ACC112 (cell line): ENCODE measurements around the gene RPS21.
A peak's percentile ranks its signal among the peaks of the same experiment; 100 is the strongest.

Experiments used
- H2AFZ ChIP-seq: fragments of 200-600 bp; sonication (generic); one replicate; pipeline ENCODE4 v1.6.0; 2017; ENCODE audit warnings: antibody characterized with exemption, low read length; ENCODE audit not compliant: unreplicated experiment
- H3K27ac ChIP-seq: fragments of 200-600 bp; sonication (generic); 2 replicates; pipeline ENCODE4 v1.5.1; 2014; ENCODE audit warnings: low read depth, mild to moderate bottlenecking, antibody characterized with exemption, low read length, moderate library complexity
- H3K27me3 ChIP-seq: fragments of 200-600 bp; sonication (generic); 2 replicates; pipeline ENCODE4 v1.6.1; 2014; ENCODE audit warnings: mild to moderate bottlenecking, antibody characterized with exemption, low read length, moderate library complexity, mixed read lengths; ENCODE audit not compliant: insufficient read depth
- H3K36me3 ChIP-seq: fragments of 200-600 bp; sonication (generic); 2 replicates; pipeline ENCODE4 v1.6.1; 2016; ENCODE audit warnings: mild to moderate bottlenecking, antibody characterized with exemption, low read length, moderate library complexity, mixed read lengths; ENCODE audit not compliant: insufficient read depth
- H3K4me1 ChIP-seq: fragments of 200-600 bp; sonication (generic); one replicate; pipeline ENCODE4 v1.6.1; 2016; ENCODE audit warnings: low read length, mixed read lengths; ENCODE audit not compliant: insufficient read depth, unreplicated experiment, control insufficient read depth
- H3K4me3 ChIP-seq: fragments of 200-600 bp; sonication (generic); 2 replicates; pipeline ENCODE4 v1.5.1; 2014; ENCODE audit warnings: mild to moderate bottlenecking, low read depth, low read length
- H3K79me2 ChIP-seq: fragments of 200-600 bp; sonication (generic); one replicate; pipeline ENCODE4 v1.6.0; 2016; ENCODE audit warnings: low read length; ENCODE audit not compliant: control insufficient read depth, unreplicated experiment, insufficient read depth

The RPS21 gene

DNA sequence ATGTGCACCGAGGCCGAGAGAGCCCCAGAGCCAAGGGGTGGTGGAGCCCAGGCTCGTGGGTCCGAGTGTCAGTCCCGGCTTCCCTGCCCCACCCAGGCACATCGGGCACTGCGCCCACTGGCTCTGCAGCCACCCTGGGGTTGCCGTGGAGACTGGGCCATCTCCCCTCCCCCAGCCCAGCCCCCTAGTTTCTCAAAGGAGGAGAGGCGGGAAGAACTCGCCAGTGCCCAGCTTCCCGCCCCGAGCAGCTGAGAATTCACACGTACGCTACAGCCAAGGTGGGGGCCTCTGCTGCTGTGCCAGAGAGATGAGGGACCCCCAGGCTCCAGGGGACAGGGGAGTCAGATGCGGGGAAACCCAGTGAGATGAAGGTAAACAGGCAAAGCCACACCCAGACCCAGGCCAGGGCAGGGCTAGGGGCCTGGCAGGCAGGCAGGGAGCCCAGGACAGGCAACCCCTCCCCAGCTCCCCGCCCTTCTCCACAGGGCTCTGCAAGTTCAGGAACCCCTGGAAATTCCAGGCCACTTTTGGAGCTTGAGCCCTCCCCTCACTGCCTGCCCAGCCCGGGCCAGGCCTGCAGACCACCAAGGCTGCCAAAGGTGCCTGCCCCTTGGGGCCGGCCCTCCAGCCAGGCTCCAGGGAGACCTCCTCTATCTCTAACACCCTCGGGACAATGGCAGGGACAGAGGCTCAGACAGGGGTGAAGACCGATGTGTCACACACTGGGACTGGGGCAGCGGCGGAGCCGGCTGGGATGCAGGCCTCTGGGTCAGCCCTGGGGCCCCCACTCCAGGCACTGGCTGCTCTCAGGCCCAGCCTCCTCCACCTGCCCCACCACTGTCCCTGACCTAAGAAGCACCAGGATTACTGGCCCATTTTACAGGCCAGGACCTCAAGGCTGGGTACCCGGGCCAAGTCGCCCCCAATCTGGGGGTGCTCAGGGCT, 25.8 kb upstream of the RPS21 start:
- Histone ChIP-seq H3K27me3 (no peaks in the 10 kb centered on the region), H2AFZ (no peak overlapping the region), H3K79me2 (no peaks in the 10 kb centered on the region), H3K27ac (no peak overlapping the region), H3K4me3 (no peak overlapping the region), H3K4me1 (peaks cover 69% of the 10 kb centered on the region), H3K36me3 (no peaks in the 10 kb centered on the region)

DNA sequence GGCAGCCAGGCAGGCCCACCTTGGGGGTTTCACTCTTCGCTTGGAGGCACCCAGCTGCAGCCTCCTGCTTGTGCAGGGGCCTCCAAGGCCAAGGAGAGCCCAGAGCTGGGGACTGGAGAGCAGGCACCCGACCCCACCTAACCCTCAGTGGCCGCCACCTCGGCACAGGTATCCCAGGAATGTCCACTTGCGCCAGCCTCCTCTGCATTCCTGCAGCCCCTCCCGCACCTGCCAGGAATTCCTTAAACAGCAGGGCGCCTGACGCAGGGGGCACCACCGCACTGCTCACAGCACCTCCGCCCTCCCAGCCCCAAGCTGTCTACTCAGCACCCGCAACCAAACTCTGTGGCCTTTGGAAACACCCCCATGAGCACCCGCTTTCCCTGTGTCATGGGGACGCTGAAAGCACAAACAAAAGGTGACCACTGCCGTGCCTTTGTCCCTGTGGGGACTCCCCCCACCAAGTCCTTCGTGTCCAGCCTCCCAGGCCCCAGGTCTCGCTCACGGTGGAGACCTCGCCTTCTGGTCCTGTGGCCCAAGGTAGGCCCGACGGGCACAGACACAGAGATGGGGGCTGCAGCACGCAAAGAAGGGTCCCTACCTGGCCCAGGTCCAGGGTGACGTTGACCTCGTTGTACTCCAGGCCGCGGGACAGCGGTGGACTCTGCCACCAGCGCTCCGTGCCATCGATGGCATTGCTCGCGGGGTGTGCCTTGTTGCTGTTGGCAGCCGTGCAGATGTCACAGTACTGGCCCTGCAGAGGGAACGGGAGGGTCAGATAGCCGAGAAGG, 24.9 kb upstream of the RPS21 start:
- H3K27ac ChIP-seq: no peak overlapping the region

DNA sequence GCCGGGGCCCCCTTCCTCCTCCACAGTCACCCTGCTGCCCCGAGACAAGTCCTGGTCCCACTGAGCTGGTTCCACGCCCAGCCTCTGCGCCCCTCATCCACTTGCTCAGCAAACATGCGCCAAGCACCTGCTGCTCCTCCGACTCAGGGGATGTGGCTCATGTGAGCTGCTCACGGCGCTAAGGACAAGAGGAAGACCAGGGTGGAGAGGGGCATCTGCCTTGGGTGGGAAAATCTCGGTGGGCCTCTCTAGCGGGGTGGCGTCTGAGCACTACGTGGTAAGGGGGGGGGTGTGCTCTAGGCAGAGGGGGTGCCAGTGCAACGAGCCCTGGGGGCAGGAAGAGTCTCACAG, 24.3 kb upstream of the RPS21 start:
- Histone ChIP-seq H3K27ac (no peak overlapping the region), H3K36me3 (no peaks in the 10 kb centered on the region), H2AFZ (no peak overlapping the region), H3K4me1 (peaks cover 56% of the 10 kb centered on the region), H3K27me3 (no peaks in the 10 kb centered on the region), H3K4me3 (no peak overlapping the region), H3K79me2 (no peaks in the 10 kb centered on the region)

More for the DNA sequence above, 24.9 kb upstream of the RPS21 start:
- Histone ChIP-seq H3K36me3 (no peaks in the 10 kb centered on the region), H3K27me3 (no peaks in the 10 kb centered on the region), H3K4me1 (peaks cover 60% of the 10 kb centered on the region), H2AFZ (no peak overlapping the region), H3K79me2 (no peaks in the 10 kb centered on the region), H3K4me3 (no peak overlapping the region)

DNA sequence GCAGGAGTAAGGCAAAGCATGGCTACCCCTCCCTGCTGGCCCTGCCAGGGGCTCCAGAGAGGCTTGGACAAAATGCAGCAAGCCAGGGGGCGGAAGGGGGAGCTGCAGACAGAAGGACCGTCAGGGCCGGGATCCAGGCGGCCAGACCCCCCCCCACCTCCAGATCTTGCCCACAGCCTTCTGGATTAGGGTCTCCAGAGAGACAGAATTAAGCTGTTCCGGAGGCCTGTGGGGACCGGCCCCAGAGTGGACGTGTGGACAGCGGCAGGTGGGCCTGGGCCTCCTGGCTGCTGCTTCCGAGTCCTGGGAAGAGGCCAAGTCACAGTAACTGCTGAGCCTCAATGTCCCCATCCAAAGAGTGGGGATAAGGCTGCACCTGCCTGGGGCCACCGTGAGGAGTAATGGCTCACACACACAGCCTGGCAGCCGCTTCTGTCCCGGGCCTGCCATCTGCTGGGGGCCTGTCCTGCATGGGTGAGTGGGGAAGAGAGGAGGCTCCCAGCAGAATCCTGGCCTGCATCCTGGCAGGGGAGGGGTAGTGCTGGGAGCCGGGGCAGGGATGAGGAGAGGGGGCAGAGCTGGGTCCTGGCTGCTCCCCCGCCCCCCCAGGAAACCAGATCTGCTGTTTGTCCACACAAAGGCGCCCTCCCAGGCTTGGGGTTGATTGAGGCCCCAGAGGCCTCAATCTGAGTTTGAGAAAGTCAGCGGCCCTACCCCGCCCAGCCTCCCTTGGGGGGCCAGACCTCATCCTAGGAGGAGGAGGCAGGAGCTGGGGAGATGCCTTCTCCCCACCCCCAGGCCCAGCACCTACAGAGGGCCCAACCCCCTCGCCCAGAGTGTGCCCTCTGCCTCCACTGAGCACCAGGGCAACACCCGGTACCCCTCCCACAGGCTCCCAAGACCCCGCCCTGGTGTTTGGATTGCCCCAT, 23.6 kb upstream of the RPS21 start:
- H3K36me3 ChIP-seq: no peaks in the 10 kb centered on the region
- H3K79me2 ChIP-seq: no peaks in the 10 kb centered on the region
- no peak overlapping the region for H3K27ac ChIP-seq
- H3K4me3 ChIP-seq: no peak overlapping the region
- H2AFZ ChIP-seq: no peak overlapping the region
- no peaks in the 10 kb centered on the region for H3K27me3 ChIP-seq
- H3K4me1 ChIP-seq: peaks cover 56% of the 10 kb centered on the region

DNA sequence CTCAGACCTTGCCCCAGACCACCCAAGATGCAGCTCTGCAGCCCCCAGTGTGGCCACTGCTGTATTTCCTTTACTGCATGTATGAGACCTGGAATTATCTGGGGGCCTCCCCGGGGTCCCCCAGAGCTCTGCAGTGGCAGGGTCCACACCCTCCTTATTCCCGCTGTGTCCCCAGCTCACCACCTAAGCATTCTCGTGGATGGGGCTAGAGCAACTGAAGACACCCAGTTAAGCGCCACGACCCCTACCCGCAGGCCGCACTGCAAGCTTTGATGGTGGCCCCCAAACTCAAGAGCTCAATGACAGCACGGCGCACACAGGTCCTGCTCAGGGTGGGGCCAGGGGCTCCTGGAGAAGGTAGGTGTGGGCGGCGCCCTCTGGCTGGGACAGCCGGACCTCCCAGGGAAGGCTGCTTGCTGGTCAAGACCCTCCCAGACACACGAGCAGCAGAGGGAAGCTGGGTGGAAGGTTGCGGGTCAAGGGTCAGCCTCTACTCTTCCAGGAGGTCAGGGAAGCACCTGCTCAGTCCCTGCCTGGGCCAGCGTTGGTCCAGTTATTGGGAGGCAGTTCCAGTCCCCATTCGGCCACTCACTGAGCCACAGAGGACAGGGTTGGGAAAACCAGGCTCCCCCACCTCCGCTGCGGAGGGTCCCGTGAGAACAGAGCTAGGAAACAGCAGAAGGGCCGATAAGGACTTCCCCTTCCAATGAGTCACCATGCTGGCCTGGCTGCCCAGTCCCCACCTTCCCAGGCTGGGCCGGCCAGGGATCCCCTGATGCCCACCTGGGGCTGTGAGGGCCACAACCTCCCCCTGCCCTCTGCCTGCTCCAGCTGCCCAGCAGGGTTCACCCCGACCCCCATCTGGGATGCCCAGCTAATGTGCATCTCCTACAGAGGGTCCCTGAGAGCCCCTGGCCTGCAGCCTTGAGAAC, 22.7 kb upstream of the RPS21 start:
- Histone ChIP-seq H3K36me3 (no peaks in the 10 kb centered on the region), H2AFZ (no peak overlapping the region), H3K27ac (peak overlapping the region; percentile 8; the same call in 1 of the 2 replicates), H3K79me2 (no peaks in the 10 kb centered on the region), H3K27me3 (no peaks in the 10 kb centered on the region), H3K4me3 (no peak overlapping the region), H3K4me1 (peaks cover 55% of the 10 kb centered on the region)

DNA sequence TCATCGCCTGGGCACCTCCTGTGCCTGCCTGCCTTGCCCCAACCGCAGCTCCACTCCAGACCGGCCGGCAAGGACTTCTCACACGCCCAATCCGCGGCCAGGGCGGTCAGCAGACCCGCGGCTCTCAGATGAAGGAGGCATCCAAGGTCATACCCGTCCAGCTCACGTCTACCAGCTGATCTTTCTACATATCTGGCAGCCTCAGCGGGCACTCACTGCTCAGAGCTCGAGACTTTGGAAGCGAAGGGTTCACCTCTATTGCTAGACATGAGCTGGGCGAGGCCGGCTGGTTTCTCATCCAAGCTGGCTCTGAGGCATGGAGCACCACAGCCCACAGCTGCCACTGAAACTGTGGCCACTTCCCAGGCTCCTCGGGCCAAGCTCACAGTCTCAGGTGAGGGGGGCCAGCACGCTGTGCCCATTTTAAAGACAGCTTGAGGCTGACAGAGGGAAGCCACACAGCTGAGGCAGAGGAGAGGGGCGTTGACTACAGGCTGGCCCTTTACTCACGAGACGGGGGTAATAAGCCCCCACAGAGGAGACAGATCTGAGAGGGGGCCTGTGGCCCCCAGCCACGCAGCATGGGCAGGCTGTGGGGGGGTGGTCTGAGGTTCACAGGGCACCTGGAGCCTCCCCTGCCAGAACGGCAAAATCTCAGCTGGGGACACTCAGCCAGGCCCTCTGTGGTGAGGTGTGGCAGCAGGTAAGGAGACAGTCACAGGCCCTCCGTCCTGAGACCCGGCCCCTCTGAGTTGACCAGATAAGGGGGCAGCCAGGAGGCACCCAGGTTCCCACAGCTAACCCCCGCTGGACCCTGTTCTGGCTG, 21.8 kb upstream of the RPS21 start:
- no peak overlapping the region; the same call in 1 of the 2 replicates for H3K27ac ChIP-seq
- H3K4me3 ChIP-seq: no peak overlapping the region; the same call in 1 of the 2 replicates
- H2AFZ ChIP-seq: no peak overlapping the region
- H3K79me2 ChIP-seq: no peaks in the 10 kb centered on the region
- no peaks in the 10 kb centered on the region for H3K36me3 ChIP-seq
- H3K4me1 ChIP-seq: peaks cover 55% of the 10 kb centered on the region
- H3K27me3 ChIP-seq: no peaks in the 10 kb centered on the region

DNA sequence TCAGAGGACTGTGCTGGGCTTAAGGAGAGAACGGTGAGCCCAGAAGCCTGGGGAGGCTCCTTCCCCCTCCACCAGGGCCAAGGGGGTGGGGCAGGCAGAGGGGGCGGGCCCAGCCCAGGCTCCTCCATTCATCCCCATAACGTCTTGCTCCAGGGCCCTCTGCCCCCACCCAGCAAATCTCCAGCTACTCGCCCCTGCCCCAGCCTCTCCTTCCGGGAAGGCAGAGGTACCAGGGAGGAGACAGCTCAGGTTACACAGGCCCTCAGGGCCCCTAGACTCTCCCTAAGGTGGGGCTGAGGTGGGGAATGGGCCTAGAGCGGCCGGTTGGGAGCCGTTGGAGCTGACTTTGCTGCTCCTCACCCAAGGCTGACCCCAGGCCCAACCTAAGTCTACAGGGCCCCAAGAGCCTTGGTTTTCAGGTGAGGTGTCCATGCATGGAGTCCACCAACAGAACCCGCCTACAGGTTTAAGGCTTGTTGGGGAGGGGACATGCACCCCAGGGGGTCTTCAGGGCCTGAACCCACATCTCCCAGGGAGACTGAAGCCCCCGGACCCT, 21.0 kb upstream of the RPS21 start:
- Histone ChIP-seq H3K36me3 (no peaks in the 10 kb centered on the region), H2AFZ (no peak overlapping the region), H3K4me3 (peak overlapping the region; percentile 88), H3K79me2 (no peaks in the 10 kb centered on the region), H3K27me3 (no peaks in the 10 kb centered on the region), H3K4me1 (peaks cover 60% of the 10 kb centered on the region), H3K27ac (no peak overlapping the region)

DNA sequence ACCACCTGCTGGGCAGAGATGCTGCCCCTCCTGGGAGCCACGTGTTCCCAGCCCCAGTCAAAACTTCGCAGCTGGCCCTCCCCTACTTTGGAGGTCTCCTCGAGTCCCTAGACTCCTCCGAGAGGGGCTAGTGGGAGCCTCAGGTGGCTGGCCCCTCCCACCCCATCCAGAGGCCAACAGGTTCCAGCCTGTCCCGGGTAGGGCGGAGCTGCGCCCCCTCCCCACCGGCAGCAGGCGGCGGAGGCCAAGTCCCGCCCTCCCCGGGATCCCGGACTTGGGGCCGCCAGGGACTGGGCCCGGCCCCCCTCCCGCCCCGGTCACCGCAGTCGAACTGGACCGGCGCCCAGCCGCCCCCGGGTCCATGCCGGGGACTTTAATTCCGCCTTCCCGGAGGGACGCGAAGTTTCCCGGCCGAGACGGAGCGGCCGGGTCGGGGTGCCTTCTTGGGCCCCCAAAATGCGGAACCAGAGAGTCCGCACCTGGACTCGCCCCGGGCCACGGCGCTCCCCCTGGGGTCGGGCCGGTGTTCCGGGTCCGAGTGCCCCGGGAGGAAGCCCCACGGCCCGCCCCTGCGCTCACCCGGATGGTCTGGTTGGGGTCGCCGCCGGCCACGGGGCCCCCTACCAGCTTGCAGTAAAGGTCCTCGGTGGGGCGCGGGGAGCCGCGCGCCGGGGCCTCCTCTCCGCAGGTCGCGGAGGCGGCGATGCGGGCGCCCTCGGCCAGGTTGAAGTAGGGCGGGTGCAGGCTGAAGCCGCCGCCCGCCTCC, 20.4 kb upstream of the RPS21 start:
- H3K79me2 ChIP-seq: no peaks in the 10 kb centered on the region
- peak overlapping the region; percentile 73 for H2AFZ ChIP-seq
- peak overlapping the region; percentile 88 for H3K4me3 ChIP-seq
- no peaks in the 10 kb centered on the region for H3K36me3 ChIP-seq
- H3K4me1 ChIP-seq: peaks cover 58% of the 10 kb centered on the region
- H3K27me3 ChIP-seq: no peaks in the 10 kb centered on the region
- H3K27ac ChIP-seq: no peak overlapping the region
